T-cell (primary cell): ENCODE results near the gene TRPC4. TPM values are rescaled to one million over a fixed set of nuclear protein-coding genes. Genes with fewer than 3 reads are reported as not detected.

Source experiments
- ATAC-seq, 4 experiments: fragments of 200-7000 bp in 3 of 4; fragments of 150-1000 bp in 1 of 4; cut with Tn5 transposase; replicated peaks in 1 of 4; 1 replicate in 3 of 4; 2 replicates in 1 of 4; pipeline ENCODE4 v1.10.0; 2021; ENCODE audit warnings: moderate library complexity in 3 of 4, mild to moderate bottlenecking in 2 of 4, moderate number of reproducible peaks in 1 of 4
- CTCF ChIA-PET, 2 donors: fragments of 300-600 bp; sonication (Branson Sonifier 250); formaldehyde crosslinking; loops; one replicate each; lab custom pipeline; 2022; ENCODE audit warnings: antibody characterized with exemption in 2 of 2; lab: Charles Lee
- POLR2A ChIA-PET, 2 donors: fragments of 300-600 bp; sonication (Branson Sonifier 250); formaldehyde crosslinking; loops; one replicate each; lab custom pipeline; 2022; ENCODE audit warnings: antibody characterized with exemption in 2 of 2; lab: Charles Lee
- DNase-seq, 35 experiments: peaks; one replicate each; pipeline versions ENCODE4 v3.0.0 to v3.0.0-alpha.2; 2013 to 2023
- H3K27ac ChIP-seq: one replicate; pipeline ENCODE4 v1.5.1; 2013; ENCODE audit warnings: low read length
- H3K27me3 ChIP-seq, 2 experiments: replicated peaks in 1 of 2; 1 replicate in 1 of 2; 2 replicates in 1 of 2; pipeline versions ENCODE4 v1.6.1 to v1.7.0; 2013; ENCODE audit warnings: low read length in 1 of 2, mixed read lengths in 1 of 2; ENCODE audit not compliant: control insufficient read depth in 2 of 2, insufficient read depth in 2 of 2; ENCODE audit errors: extremely low read depth in 1 of 2
- H3K36me3 ChIP-seq, 2 donors: 1 replicate in 1 of 2; 2 replicates in 1 of 2; pipeline versions ENCODE4 v1.6.1 to v1.7.0; 2013; ENCODE audit warnings: low read length in 1 of 2; ENCODE audit not compliant: control insufficient read depth in 2 of 2, insufficient read depth in 1 of 2; ENCODE audit errors: extremely low read depth in 1 of 2
- H3K4me1 ChIP-seq, 2 experiments: 1 replicate in 1 of 2; 2 replicates in 1 of 2; pipeline versions ENCODE4 v1.6.1 to v1.7.0; 2013; ENCODE audit warnings: low read length in 2 of 2, mixed read lengths in 1 of 2; ENCODE audit not compliant: insufficient read depth in 2 of 2, control insufficient read depth in 1 of 2; ENCODE audit errors: extremely low read depth in 1 of 2
- H3K4me3 ChIP-seq, 2 donors: 1 replicate in 1 of 2; 2 replicates in 1 of 2; pipeline versions ENCODE4 v1.5.1 to v1.7.0; 2013; ENCODE audit warnings: mild to moderate bottlenecking in 2 of 2, low read length in 1 of 2, moderate library complexity in 1 of 2; ENCODE audit not compliant: control insufficient read depth in 1 of 2; ENCODE audit errors: extremely low read depth in 1 of 2
- H3K9me3 ChIP-seq: 2 replicates; pipeline ENCODE4 v1.7.0; 2013
- H3K27ac Mint-ChIP-seq, 2 donors: one replicate each; pipeline ENCODE4 v1.8.0; 2020 to 2021; ENCODE audit warnings: mild to moderate bottlenecking in 2 of 2, mixed read lengths in 2 of 2
- H3K27me3 Mint-ChIP-seq, 2 donors: one replicate each; pipeline ENCODE4 v1.8.0; 2021 to 2022; ENCODE audit warnings: mixed read lengths in 2 of 2
- H3K36me3 Mint-ChIP-seq: one replicate; pipeline ENCODE4 v1.8.0; 2021; ENCODE audit warnings: mixed read lengths
- H3K4me1 Mint-ChIP-seq, 3 donors: one replicate each; pipeline ENCODE4 v1.8.0; 2020 to 2022; ENCODE audit warnings: mixed read lengths in 3 of 3, mild to moderate bottlenecking in 1 of 3
- H3K4me3 Mint-ChIP-seq, 3 donors: one replicate each; pipeline ENCODE4 v1.8.0; 2020 to 2022; ENCODE audit warnings: mild to moderate bottlenecking in 3 of 3, mixed read lengths in 3 of 3, moderate library complexity in 3 of 3
- H3K9me3 Mint-ChIP-seq, 3 donors: one replicate each; pipeline ENCODE4 v1.8.0; 2020 to 2022; ENCODE audit warnings: mixed read lengths in 3 of 3
- WGBS: methylation state at CpG from one replicate; pipeline ENCODE4 v1.1.5; 2013; ENCODE audit warnings: missing lambda C conversion rate; ENCODE audit not compliant: insufficient coverage; 5-methylcytosine and 5-hydroxymethylcytosine counted together
- total RNA-seq, 35 experiments: library from RNA in 6 of 35; stranded (reverse) in 6 of 35; fragments of 120-200 nt in 1 of 35; gene quantifications; one replicate each; pipeline versions ENCODE4 v1.2.1 to v1.2.4 and lab custom pipeline; 2013 to 2026

Gene TRPC4
- total RNA-seq, 5 donors from 2014 or later (not counting 1 experiment from before 2014, with no cell fraction given) = not detected

DNA sequence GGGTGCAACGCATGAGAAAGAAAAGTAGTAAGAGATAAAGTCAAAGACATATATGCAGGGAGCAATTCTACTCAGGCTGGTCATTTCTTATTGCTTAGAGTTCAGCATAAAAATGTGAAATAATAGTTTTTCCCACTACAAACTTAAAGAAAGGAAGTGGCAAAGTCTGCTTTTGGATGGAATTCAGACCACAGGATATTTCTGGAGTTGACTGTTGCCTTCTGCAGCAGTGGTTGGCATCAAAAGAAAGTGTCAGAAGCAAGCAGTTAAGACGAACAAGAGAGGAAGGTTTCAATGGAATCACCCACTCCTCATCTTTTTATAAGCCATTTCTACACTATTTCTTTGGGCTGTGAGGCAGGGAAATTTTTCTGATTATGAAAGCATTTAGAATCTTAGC is 36.2 kb upstream of the TRPC4 start:
- POLR2A ChIA-PET = no interaction called here
- ATAC-seq = no peak

GRCh38 chr13:37899753-37900152 is 30.2 kb upstream of the TRPC4 start:
- Mint-ChIP-seq H3K4me3 (no peak overlapping the region), H3K27ac (no peak overlapping the region), H3K9me3 (peaks cover 7% of the 10 kb centered on the region in 3 donors), H3K36me3 (no peaks in the 10 kb centered on the region), H3K27me3 (no peaks in the 10 kb centered on the region), H3K4me1 (no peaks in the 10 kb centered on the region)
- Histone ChIP-seq H3K27me3 (no peaks in the 10 kb centered on the region), H3K9me3 (no peaks in the 10 kb centered on the region), H3K27ac (no peak overlapping the region), H3K4me3 (no peak overlapping the region), H3K36me3 (no peaks in the 10 kb centered on the region), H3K4me1 (no peaks in the 10 kb centered on the region)
- DNase-seq (no peak), ATAC-seq (no peak)
- ChIA-PET CTCF (no interaction called here), POLR2A (no interaction called here)
- 55% methylated on average over 4 of the region's 4 CpGs for WGBS

More for the DNA sequence above, 36.2 kb upstream of the TRPC4 start:
- Histone ChIP-seq H3K4me1 (no peaks in the 10 kb centered on the region), H3K27me3 (no peaks in the 10 kb centered on the region), H3K9me3 (no peaks in the 10 kb centered on the region), H3K36me3 (no peaks in the 10 kb centered on the region), H3K4me3 (no peak overlapping the region), H3K27ac (no peak overlapping the region)
- H3K9me3 Mint-ChIP-seq = peaks cover 2 to 10% (median 5%) of the 10 kb centered on the region in 3 donors
- H3K4me3 Mint-ChIP-seq = no peak overlapping the region
- H3K36me3 Mint-ChIP-seq = no peaks in the 10 kb centered on the region
- WGBS = no CpG with 5 or more reads among the region's 2 CpGs
- CTCF ChIA-PET = no interaction called here
- DNase-seq = no peak
- no peaks in the 10 kb centered on the region for H3K27me3 Mint-ChIP-seq
- no peak overlapping the region for H3K27ac Mint-ChIP-seq
- H3K4me1 Mint-ChIP-seq = no peaks in the 10 kb centered on the region

- Histone ChIP-seq H3K36me3 (no peaks in the 10 kb centered on the region), H3K27ac (no peak overlapping the region), H3K4me1 (no peaks in the 10 kb centered on the region), H3K4me3 (no peak overlapping the region), H3K27me3 (no peaks in the 10 kb centered on the region), H3K9me3 (no peaks in the 10 kb centered on the region)
- ChIA-PET CTCF (no interaction called here), POLR2A (no interaction called here)
- Mint-ChIP-seq H3K4me1 (no peaks in the 10 kb centered on the region), H3K36me3 (no peaks in the 10 kb centered on the region), H3K4me3 (no peak overlapping the region), H3K9me3 (peaks cover 0 to 6% (median 3%) of the 10 kb centered on the region in 3 donors), H3K27ac (no peak overlapping the region), H3K27me3 (no peaks in the 10 kb centered on the region)
- DNase-seq = no peak
- no peak for ATAC-seq
Measured at GRCh38 chr13:37893321-37893720, 23.7 kb upstream of the TRPC4 start.

DNA sequence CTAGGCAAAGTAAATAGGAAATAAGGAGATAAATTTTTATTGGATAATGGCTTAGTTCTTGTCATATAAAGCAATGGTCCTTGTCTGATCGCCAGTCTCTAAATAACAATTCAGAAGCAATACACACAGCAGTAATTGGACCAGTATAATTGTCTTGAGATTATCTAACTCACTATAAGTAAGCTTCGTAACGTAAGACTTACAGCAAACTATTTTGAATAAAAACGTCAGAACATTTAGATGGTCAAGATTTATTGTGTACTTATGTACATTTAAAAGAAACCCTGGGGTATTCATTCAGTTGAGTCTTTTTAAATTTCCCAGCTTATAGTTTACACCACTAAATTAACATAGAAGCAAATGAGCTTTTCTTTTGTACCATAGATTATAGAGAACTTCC is 20.2 kb upstream of the TRPC4 start:
- no peak for ATAC-seq
- WGBS = no CpG with 5 or more reads among the region's 4 CpGs
- ChIA-PET POLR2A (no interaction called here), CTCF (no interaction called here)
- no peaks in the 10 kb centered on the region for H3K36me3 ChIP-seq
- H3K4me1 ChIP-seq = no peaks in the 10 kb centered on the region
- Mint-ChIP-seq H3K27ac (no peak overlapping the region), H3K36me3 (no peaks in the 10 kb centered on the region), H3K4me3 (no peak overlapping the region), H3K4me1 (no peaks in the 10 kb centered on the region), H3K9me3 (peaks cover 3 to 15% (median 5%) of the 10 kb centered on the region in 3 donors), H3K27me3 (no peaks in the 10 kb centered on the region)
- H3K27ac ChIP-seq = no peak overlapping the region
- DNase-seq = no peak
- H3K27me3 ChIP-seq = no peaks in the 10 kb centered on the region
- H3K4me3 ChIP-seq = no peak overlapping the region
- no peaks in the 10 kb centered on the region for H3K9me3 ChIP-seq

DNA sequence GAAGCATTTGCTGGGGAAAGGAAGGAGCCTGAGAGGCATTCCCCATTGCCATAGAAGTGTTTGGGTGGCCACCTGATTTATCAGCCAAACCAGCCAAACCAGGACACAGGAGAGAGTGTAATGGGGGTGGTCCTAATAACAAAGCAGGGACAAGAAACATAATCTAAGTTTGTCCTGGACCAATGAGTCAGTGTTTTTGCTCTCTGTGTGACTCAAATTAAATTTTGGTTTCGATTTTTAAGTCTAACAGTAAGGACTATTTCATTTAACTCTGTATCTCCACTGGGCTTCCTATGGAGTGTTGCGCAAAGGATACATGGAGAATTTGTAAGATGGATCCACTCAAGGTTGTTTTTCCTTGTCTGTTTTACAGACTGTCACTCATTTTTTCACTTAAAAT is 19.5 kb upstream of the TRPC4 start:
- ChIA-PET POLR2A (no interaction called here), CTCF (no interaction called here)
- no peaks in the 10 kb centered on the region for H3K4me1 Mint-ChIP-seq
- ATAC-seq = no peak
- H3K27ac Mint-ChIP-seq = no peak overlapping the region
- H3K4me1 ChIP-seq = no peaks in the 10 kb centered on the region
- H3K27me3 ChIP-seq = no peaks in the 10 kb centered on the region
- DNase-seq = no peak
- H3K9me3 Mint-ChIP-seq = peaks cover 3 to 15% (median 5%) of the 10 kb centered on the region in 3 donors
- H3K4me3 Mint-ChIP-seq = no peak overlapping the region
- no CpG with 5 or more reads among the region's 2 CpGs for WGBS
- no peaks in the 10 kb centered on the region for H3K36me3 Mint-ChIP-seq
- no peaks in the 10 kb centered on the region for H3K27me3 Mint-ChIP-seq
- no peaks in the 10 kb centered on the region for H3K36me3 ChIP-seq
- H3K9me3 ChIP-seq = no peaks in the 10 kb centered on the region
- H3K4me3 ChIP-seq = no peak overlapping the region
- H3K27ac ChIP-seq = no peak overlapping the region

- Mint-ChIP-seq H3K4me3 (no peak overlapping the region), H3K36me3 (no peaks in the 10 kb centered on the region), H3K9me3 (peaks cover 3 to 15% (median 5%) of the 10 kb centered on the region in 3 donors), H3K4me1 (no peaks in the 10 kb centered on the region), H3K27me3 (no peaks in the 10 kb centered on the region), H3K27ac (no peak overlapping the region)
- ChIA-PET CTCF (interaction anchor here in 1 of 2 donors (0.6 kb wide), 1 partner anchor 1323 kb away, joined by 3 read pairs; no protein-coding TSS in a partner anchor), POLR2A (no interaction called here)
- Histone ChIP-seq H3K4me3 (no peak overlapping the region), H3K4me1 (no peaks in the 10 kb centered on the region), H3K9me3 (no peaks in the 10 kb centered on the region), H3K27me3 (no peaks in the 10 kb centered on the region), H3K27ac (no peak overlapping the region), H3K36me3 (no peaks in the 10 kb centered on the region)
- DNase-seq (no peak), ATAC-seq (no peak)
- no CpG with 5 or more reads among the region's 4 CpGs for WGBS
Measured at GRCh38 chr13:37886879-37887278, 17.3 kb upstream of the TRPC4 start.

DNA sequence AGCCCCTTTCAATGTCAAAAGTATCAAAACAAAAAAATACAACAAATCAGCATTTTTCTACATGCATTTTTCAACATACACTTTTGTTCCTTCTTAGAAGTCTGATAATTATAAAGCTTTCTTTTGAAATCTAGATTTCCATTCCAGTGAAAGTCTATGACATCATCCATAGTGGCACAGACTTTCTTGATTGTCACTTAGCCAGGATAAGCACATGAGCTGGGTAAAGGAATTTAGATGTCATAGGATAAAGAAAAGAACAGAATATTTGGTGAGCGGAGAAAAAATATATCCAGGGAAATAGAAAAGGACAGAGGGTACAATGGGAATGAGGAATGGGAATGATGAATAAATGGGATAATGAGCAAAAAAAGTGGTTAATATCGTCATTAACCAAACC is 15.1 kb upstream of the TRPC4 start:
- ChIA-PET CTCF (no interaction called here), POLR2A (interaction anchor here in 1 of 2 donors (0.6 kb wide), 1 partner anchor 1157 kb away, joined by 3 read pairs; no protein-coding TSS in a partner anchor)
- Mint-ChIP-seq H3K27me3 (no peaks in the 10 kb centered on the region), H3K9me3 (peaks cover 5 to 15% (median 5%) of the 10 kb centered on the region in 3 donors), H3K4me1 (no peaks in the 10 kb centered on the region), H3K27ac (no peak overlapping the region), H3K4me3 (no peak overlapping the region), H3K36me3 (no peaks in the 10 kb centered on the region)
- no peaks in the 10 kb centered on the region for H3K27me3 ChIP-seq
- no CpG with 5 or more reads among the region's 2 CpGs for WGBS
- no peak overlapping the region for H3K27ac ChIP-seq
- DNase-seq (no peak), ATAC-seq (no peak)
- H3K4me1 ChIP-seq = no peaks in the 10 kb centered on the region
- no peaks in the 10 kb centered on the region for H3K36me3 ChIP-seq
- H3K4me3 ChIP-seq = no peak overlapping the region
- no peaks in the 10 kb centered on the region for H3K9me3 ChIP-seq
